D721Med (cell line): Measurements from ENCODE around the gene ANO2.

ENCODE experiments used
- DNase-seq: peaks from one replicate; pipeline ENCODE4 v3.0.0; 2011; ENCODE audit warnings: low spot score; ENCODE audit not compliant: insufficient read length
- FAIRE-seq: peaks from 2 replicates; lab custom pipeline; 2011; peaks lifted over from hg19 to GRCh38; lab: Jason Lieb, UNC
- TF ChIP-seq, protein P1 (sequence below): IDR thresholded peaks from 2 replicates; pipeline ENCODE4 v1.5.1; 2012; ENCODE audit warnings: mild to moderate bottlenecking, control low read depth; ENCODE audit not compliant: insufficient read depth; ENCODE audit errors: missing control alignments

The ANO2 gene

DNA sequence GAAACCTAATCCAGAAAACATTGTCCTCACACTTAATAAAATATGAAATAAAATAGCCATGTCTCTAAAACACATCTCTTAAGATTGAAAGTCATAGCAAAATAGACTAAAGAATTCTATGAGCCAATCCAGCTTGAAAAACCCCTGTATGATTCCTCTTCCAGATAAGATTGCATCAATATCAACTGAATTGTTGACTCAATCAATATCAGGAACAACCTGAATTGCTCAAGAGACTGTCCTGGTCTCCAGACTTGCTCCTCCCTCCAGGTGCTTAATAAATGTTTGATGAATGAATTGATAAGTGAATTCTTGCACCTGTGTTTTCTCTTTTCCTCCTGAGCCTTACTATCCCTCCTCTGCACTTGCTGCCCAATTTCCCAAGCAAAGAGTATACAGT, 351.1 kb downstream of the ANO2 start:
- TF ChIP-seq, protein P1, sequence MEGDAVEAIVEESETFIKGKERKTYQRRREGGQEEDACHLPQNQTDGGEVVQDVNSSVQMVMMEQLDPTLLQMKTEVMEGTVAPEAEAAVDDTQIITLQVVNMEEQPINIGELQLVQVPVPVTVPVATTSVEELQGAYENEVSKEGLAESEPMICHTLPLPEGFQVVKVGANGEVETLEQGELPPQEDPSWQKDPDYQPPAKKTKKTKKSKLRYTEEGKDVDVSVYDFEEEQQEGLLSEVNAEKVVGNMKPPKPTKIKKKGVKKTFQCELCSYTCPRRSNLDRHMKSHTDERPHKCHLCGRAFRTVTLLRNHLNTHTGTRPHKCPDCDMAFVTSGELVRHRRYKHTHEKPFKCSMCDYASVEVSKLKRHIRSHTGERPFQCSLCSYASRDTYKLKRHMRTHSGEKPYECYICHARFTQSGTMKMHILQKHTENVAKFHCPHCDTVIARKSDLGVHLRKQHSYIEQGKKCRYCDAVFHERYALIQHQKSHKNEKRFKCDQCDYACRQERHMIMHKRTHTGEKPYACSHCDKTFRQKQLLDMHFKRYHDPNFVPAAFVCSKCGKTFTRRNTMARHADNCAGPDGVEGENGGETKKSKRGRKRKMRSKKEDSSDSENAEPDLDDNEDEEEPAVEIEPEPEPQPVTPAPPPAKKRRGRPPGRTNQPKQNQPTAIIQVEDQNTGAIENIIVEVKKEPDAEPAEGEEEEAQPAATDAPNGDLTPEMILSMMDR, result no peak
- DNase-seq (no peak), FAIRE-seq (peak; percentile 32)

DNA sequence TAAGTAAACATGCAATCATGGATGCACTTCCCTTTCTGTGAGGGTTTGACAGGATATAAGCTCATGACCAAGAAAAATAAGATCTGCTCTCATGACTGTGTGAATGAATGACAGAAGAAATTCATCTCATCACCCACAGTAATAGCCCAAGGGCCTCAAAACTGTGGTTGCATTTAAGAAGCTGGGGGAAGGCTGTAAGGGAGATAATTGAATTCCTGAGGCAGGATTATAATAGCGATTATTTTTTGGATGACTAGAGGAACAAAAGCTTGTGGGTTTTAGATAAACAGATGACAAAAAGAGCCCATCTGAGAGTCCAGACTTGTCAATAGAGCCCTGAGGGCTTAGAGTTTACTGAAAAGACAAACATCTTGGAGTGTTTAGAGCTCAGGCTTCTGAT, 352.0 kb downstream of the ANO2 start:
- FAIRE-seq (no peak), DNase-seq (no peak)
- TF ChIP-seq, protein P1, result no peak

DNA sequence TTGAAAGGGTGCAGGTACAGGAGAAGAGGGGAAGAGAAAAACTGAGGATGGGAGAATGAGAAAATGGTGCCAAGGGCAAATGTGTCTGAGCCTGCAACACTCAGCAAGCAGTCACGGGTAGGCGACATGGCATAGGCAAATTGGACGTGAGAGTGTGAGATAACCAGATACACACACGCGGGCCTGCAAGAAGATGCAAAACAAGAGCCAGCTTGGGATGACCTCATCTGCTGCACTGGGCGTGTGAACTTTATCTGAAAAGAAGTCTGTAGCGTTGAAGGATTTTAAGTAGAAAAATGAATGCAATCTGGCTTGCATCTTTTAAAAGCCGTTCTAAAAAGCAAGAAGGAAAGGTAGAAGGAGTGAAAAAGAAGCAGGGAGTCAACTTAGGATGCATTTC, 352.7 kb downstream of the ANO2 start:
- FAIRE-seq, result no peak
- DNase-seq, result no peak
- TF ChIP-seq, protein P1, result no peak

DNA sequence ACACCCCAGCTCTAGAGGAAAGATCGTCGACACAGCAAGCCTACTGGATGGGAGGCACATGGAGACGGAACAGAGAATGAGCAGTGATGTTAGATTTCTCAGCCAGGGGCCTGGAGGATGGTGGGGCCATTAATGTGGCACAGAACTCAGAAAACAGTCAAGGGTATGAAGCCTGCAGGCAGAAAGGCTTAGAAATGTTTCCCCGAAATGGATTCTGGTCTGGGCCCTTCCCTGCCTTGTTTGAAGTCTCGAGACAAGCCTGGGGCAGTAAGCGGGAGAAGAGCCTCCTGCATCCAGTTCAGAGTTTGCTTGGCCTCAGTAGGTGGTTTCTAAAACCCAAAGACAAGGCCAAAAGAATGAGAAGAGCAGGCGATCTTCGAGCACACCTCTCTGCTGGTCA, 354.7 kb downstream of the ANO2 start:
- DNase-seq (no peak), FAIRE-seq (no peak)
- TF ChIP-seq, protein P1, result no peak

DNA sequence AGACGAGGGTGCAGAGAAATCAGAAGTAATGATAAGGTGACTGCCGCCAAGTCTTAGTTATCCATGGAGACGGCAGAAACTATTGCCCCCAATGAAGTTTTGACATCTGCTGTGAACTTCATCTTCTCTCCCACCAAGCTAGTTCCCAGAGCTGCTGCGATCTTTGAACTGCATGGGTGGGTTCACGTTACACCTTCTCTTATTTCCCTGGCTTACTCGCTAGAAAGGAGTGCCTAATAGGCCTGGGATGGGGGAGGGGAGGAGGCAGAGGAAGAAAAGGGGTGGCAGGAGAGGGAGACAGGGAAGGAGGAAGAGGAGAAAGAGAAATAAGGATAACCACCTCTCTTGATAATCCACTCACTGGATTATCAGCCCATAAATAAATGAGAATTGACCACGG, 356.0 kb downstream of the ANO2 start:
- TF ChIP-seq, protein P1, result no peak
- FAIRE-seq, result no peak

DNA sequence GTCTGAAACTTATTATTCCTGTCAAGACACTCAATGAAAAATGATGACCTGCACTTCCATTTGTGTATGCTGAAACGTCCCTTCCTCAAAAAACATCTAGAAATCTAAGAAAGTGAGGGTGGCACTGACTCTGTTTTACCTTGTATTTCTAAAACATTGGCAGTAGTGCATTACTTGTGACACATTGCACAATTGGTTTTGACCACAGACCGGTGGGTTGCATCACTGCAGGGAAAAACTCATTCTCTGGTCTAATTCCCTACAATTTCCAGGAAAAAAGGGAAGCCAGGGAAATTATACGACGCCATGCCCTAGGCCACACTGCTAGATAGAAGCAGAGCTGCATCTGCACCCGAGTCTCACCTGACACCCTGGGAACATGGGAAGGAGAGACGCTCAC, 356.5 kb downstream of the ANO2 start:
- DNase-seq, result no peak
- TF ChIP-seq, protein P1, result no peak
- FAIRE-seq, result no peak

More for the DNA sequence above, 356.0 kb downstream of the ANO2 start:
- DNase-seq, result no peak

DNA sequence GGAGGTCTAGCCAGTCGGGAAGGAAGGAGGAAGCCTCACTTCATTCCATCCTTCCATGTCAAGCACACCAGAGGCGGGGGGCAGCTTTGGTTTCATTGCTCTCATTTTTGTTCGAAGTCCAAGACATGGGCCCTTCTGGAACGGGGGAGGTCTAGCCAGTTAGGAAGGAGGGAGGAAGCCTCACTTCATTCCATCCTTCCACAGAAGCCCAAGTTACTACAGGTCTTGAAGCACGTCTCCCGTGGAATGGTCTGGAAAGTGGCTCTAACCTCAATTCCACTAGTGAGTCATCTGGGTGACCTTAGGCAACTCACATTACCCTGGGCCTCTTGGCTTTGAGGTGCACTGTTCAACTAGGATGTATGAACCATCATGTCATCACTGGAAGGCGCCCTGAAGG, 356.9 kb downstream of the ANO2 start:
- DNase-seq (no peak), FAIRE-seq (no peak)
- TF ChIP-seq, protein P1, result no peak
